Hepatocyte (in vitro differentiated cells): ENCODE results near the gene KMT2B. TPM values are rescaled to one million over a fixed set of nuclear protein-coding genes. Genes with fewer than 3 reads are reported as not detected.

Experiments used
- DNase-seq: peaks from one replicate; pipeline ENCODE4 v3.0.0-alpha.2; 2016; ENCODE audit warnings: low spot score
- H2AFZ ChIP-seq: fragments of 200-600 bp; sonication (generic); 2 replicates; pipeline ENCODE4 v1.6.0; 2016; ENCODE audit warnings: antibody characterized with exemption, mild to moderate bottlenecking
- H3K27ac ChIP-seq: fragments of 200-600 bp; sonication (generic); 2 replicates; pipeline ENCODE4 v1.5.1; 2016; ENCODE audit warnings: mild to moderate bottlenecking
- H3K27me3 ChIP-seq: fragments of 200-600 bp; sonication (generic); 2 replicates; pipeline ENCODE4 v1.6.1; 2016
- H3K36me3 ChIP-seq: fragments of 200-600 bp; sonication (generic); replicated peaks from 2 replicates; pipeline ENCODE4 v1.5.1; 2016; ENCODE audit warnings: low read depth; ENCODE audit not compliant: insufficient read depth
- H3K4me1 ChIP-seq: fragments of 200-600 bp; sonication (generic); 2 replicates; pipeline ENCODE4 v1.5.1; 2016; ENCODE audit warnings: mild to moderate bottlenecking, moderate library complexity; ENCODE audit not compliant: insufficient read depth
- H3K4me2 ChIP-seq: fragments of 200-600 bp; sonication (generic); 2 replicates; pipeline ENCODE4 v1.6.0; 2016
- H3K4me3 ChIP-seq: fragments of 200-600 bp; sonication (generic); 2 replicates; pipeline ENCODE4 v1.5.1; 2016; ENCODE audit warnings: mild to moderate bottlenecking
- H3K79me2 ChIP-seq: fragments of 200-600 bp; sonication (generic); 2 replicates; pipeline ENCODE4 v1.6.0; 2017; ENCODE audit warnings: mild to moderate bottlenecking
- H3K9me2 ChIP-seq: fragments of 200-600 bp; sonication (generic); replicated peaks from 2 replicates; pipeline ENCODE4 v1.6.0; 2017; ENCODE audit warnings: mild to moderate bottlenecking; ENCODE audit not compliant: insufficient read depth
- H3K9me3 ChIP-seq: fragments of 200-600 bp; sonication (generic); 2 replicates; pipeline ENCODE4 v1.5.1; 2016; ENCODE audit warnings: low read depth, mild to moderate bottlenecking
- H4K20me1 ChIP-seq: fragments of 200-600 bp; sonication (generic); 2 replicates; pipeline ENCODE4 v1.6.0; 2016; ENCODE audit warnings: mild to moderate bottlenecking; ENCODE audit not compliant: insufficient read depth, poor library complexity, severe bottlenecking
- CTCF ChIP-seq: fragments of 200-600 bp; sonication (generic); IDR thresholded peaks from 2 replicates; pipeline ENCODE4 v1.5.1; 2016; ENCODE audit warnings: antibody characterized with exemption, mild to moderate bottlenecking; ENCODE audit not compliant: poor library complexity
- EZH2 ChIP-seq: fragments of 200-600 bp; sonication (generic); IDR thresholded peaks from 2 replicates; pipeline ENCODE4 v1.6.1; 2016; ENCODE audit warnings: antibody characterized with exemption, mild to moderate bottlenecking, borderline replicate concordance
- EZH2phosphoT487 ChIP-seq: fragments of 200-600 bp; sonication (generic); IDR thresholded peaks from one replicate; pipeline ENCODE4 v1.6.1; 2018; ENCODE audit warnings: antibody characterized with exemption, mild to moderate bottlenecking, low read depth, moderate library complexity; ENCODE audit not compliant: unreplicated experiment, severe bottlenecking
- WGBS: methylation state at CpG from one replicate; pipeline ENCODE4 v1.1.6; 2016; ENCODE audit warnings: low lambda C conversion rate; ENCODE audit errors: missing lambda C conversion rate; 5-methylcytosine and 5-hydroxymethylcytosine counted together
- polyA plus RNA-seq: library from polyadenylated mRNA; unstranded; fragments of >200 nt; fragmentation: Nextera tagmentation; extraction: Ambion mirVana; gene quantifications from 2 replicates; pipeline ENCODE4 v1.2.1, GENCODE V29; 2016
- total RNA-seq: library from RNA; depleted of rRNA; stranded (reverse); fragments of >200 nt; gene quantifications from 2 replicates; pipeline ENCODE4 v1.2.3, GENCODE V29; 2014

Gene KMT2B
- total and polyA plus RNA-seq, 2 experiments from 2014 or later = 9.3 to 12.8 TPM

GRCh38 chr19:35729021-35729420 is 11.2 kb downstream of the KMT2B start:
- no peak overlapping the region for H3K4me2 ChIP-seq
- no peaks in the 10 kb centered on the region for H3K27me3 ChIP-seq
- H3K36me3 ChIP-seq = no peaks in the 10 kb centered on the region
- H3K4me3 ChIP-seq = no peak overlapping the region
- no peak overlapping the region for H2AFZ ChIP-seq
- WGBS = 97% methylated on average over 18 of the region's 18 CpGs
- no peaks in the 10 kb centered on the region for H3K4me1 ChIP-seq
- no peak for DNase-seq
- no peaks in the 10 kb centered on the region for H3K9me3 ChIP-seq
- TF ChIP-seq EZH2 (no peak), EZH2phosphoT487 (no peak), CTCF (no peak)
- no peaks in the 10 kb centered on the region for H3K9me2 ChIP-seq
- no peaks in the 10 kb centered on the region for H3K79me2 ChIP-seq
- no peak overlapping the region for H3K27ac ChIP-seq
- no peaks in the 10 kb centered on the region for H4K20me1 ChIP-seq

GRCh38 chr19:35729763-35730162 is 12.0 kb downstream of the KMT2B start:
- no peaks in the 10 kb centered on the region for H3K79me2 ChIP-seq
- H3K4me1 ChIP-seq = no peaks in the 10 kb centered on the region
- no peak overlapping the region for H3K4me3 ChIP-seq
- H3K27ac ChIP-seq = no peak overlapping the region
- TF ChIP-seq CTCF (no peak), EZH2 (no peak), EZH2phosphoT487 (no peak)
- H3K4me2 ChIP-seq = no peak overlapping the region
- H3K9me3 ChIP-seq = no peaks in the 10 kb centered on the region
- DNase-seq = no peak
- H3K9me2 ChIP-seq = no peaks in the 10 kb centered on the region
- 87% methylated on average over 11 of the region's 11 CpGs for WGBS
- H2AFZ ChIP-seq = no peak overlapping the region
- no peaks in the 10 kb centered on the region for H3K27me3 ChIP-seq
- H3K36me3 ChIP-seq = no peaks in the 10 kb centered on the region
- H4K20me1 ChIP-seq = no peaks in the 10 kb centered on the region

GRCh38 chr19:35730326-35730725 is 12.5 kb downstream of the KMT2B start:
- H3K36me3 ChIP-seq = no peaks in the 10 kb centered on the region

More at GRCh38 chr19:35730326-35730725, 12.5 kb downstream of the KMT2B start:
- no peaks in the 10 kb centered on the region for H3K9me2 ChIP-seq
- 94% methylated on average over 18 of the region's 18 CpGs for WGBS
- no peak for TF ChIP-seq EZH2phosphoT487
- no peak for TF ChIP-seq EZH2
- no peak for TF ChIP-seq CTCF
- H3K4me1 ChIP-seq = no peaks in the 10 kb centered on the region
- H3K79me2 ChIP-seq = no peaks in the 10 kb centered on the region
- DNase-seq = no peak
- no peak overlapping the region for H3K4me2 ChIP-seq
- no peak overlapping the region for H3K4me3 ChIP-seq
- no peaks in the 10 kb centered on the region for H4K20me1 ChIP-seq
- H3K9me3 ChIP-seq = no peaks in the 10 kb centered on the region
- no peak overlapping the region for H2AFZ ChIP-seq
- no peaks in the 10 kb centered on the region for H3K27me3 ChIP-seq
- H3K27ac ChIP-seq = no peak overlapping the region
